Panc1 (cell line): Measurements from ENCODE around the gene E2F6.

Experiments used
- CTCF ChIP-seq: fragments of 450-650 bp; IDR thresholded peaks from 2 replicates; pipeline ENCODE4 v1.5.1; 2017; ENCODE audit warnings: mild to moderate bottlenecking
- POLR2AphosphoS5 ChIP-seq: IDR thresholded peaks from 2 replicates; pipeline ENCODE4 v1.6.1; 2012; ENCODE audit warnings: mild to moderate bottlenecking, low read depth, low read length, moderate library complexity
- REST ChIP-seq, 2 experiments: IDR thresholded peaks; 2 replicates each; pipeline ENCODE4 v1.6.1; 2011 to 2012; ENCODE audit warnings: low read depth in 2 of 2, control low read depth in 1 of 2, low read length in 1 of 2, mild to moderate bottlenecking in 1 of 2, moderate library complexity in 1 of 2; ENCODE audit not compliant: insufficient read depth in 1 of 2

GRCh38 chr2:11411244-11411643 is 54.7 kb downstream of the E2F6 start:
- TF ChIP-seq CTCF (no peak), POLR2AphosphoS5 (no peak), REST (IDR thresholded peaks at IDR 0.05; ENCODE audit: insufficient read depth in 1 of 2, low read depth in 2 of 2, low read length in 1 of 2) (no peak)
